GM12878 (cell line): ENCODE measurements around the gene ANXA3. TPM values are rescaled to one million over a fixed set of nuclear protein-coding genes. Genes with fewer than 3 reads are reported as not detected.

Experiments used
- NR2F1 ChIP-seq: fragments of 450-650 bp; conservative IDR thresholded peaks from 2 replicates; pipeline ENCODE4 v1.6.1; 2017; ENCODE audit warnings: mild to moderate bottlenecking
- RELB ChIP-seq: fragments of 450-650 bp; IDR thresholded peaks from 2 replicates; pipeline ENCODE4 v1.6.1; 2017; ENCODE audit warnings: low read depth, mild to moderate bottlenecking, moderate library complexity
- USF2 ChIP-seq: IDR thresholded peaks from 2 replicates; pipeline ENCODE4 v1.6.1; 2011; ENCODE audit warnings: low read depth, low read length, improper control_type of control experiment, borderline replicate concordance
- ZNF687 ChIP-seq: fragments of 450-650 bp; IDR thresholded peaks from 2 replicates; pipeline ENCODE4 v1.6.1; 2017; ENCODE audit warnings: mild to moderate bottlenecking, moderate library complexity
- polyA plus RNA-seq, 11 experiments: library from polyadenylated mRNA; depleted of rRNA in 4 of 11; unstranded in 6 of 11; stranded (reverse) in 5 of 11; fragments of >200 nt; fragmentation: Nextera tagmentation in 4 of 11; fragmentation: Illumina TruSeq in 1 of 11; extraction: Ambion mirVana in 4 of 11; extraction: Trizol in 1 of 11; gene quantifications; 1 replicate in 1 of 11; 2 replicates in 10 of 11; pipeline versions ENCODE4 v1.2.1 to v1.2.3, GENCODE V29; 2011 to 2016; ENCODE audit warnings: inconsistent platforms in 2 of 11, missing spikeins in 2 of 11, low read depth in 1 of 11
- total RNA-seq, 4 experiments: library from RNA; depleted of rRNA in 3 of 4; stranded (reverse); fragments of >200 nt in 3 of 4; fragmentation: Illumina TruSeq in 1 of 4; extraction: Trizol in 1 of 4; gene quantifications; 2 replicates each; pipeline versions ENCODE4 v1.2.1 to v1.2.3, GENCODE V29; 2013 to 2021

Gene ANXA3
- total and polyA plus RNA-seq, 10 of the 15 experiments (the other 5 are each of a cell fraction or from before 2014, with no cell fraction given) = 0.28 to 14.7 (median 0.91) TPM

GRCh38 chr4:78560296-78560963 lies 8.9 kb downstream of the ANXA3 start (continued):
- TF ChIP-seq RELB (no peak), NR2F1 (no peak), USF2 (no peak), ZNF687 (no peak)
